CD14-positive monocyte (primary cell): ENCODE data around the gene ZNF804B. TPM values are rescaled to one million over a fixed set of nuclear protein-coding genes. Genes with fewer than 3 reads are reported as not detected.

Source experiments
- DNase-seq, 3 donors: peaks; one replicate each; pipeline ENCODE4 v3.0.0-alpha.2; 2011 to 2022
- H2AFZ ChIP-seq: 2 replicates; pipeline ENCODE4 v1.6.0; 2012; ENCODE audit warnings: mild to moderate bottlenecking, low read depth, low read length, inconsistent platforms; ENCODE audit not compliant: insufficient read depth, poor library complexity, severe bottlenecking
- H3K27ac ChIP-seq, 2 donors: 1 replicate in 1 of 2; 2 replicates in 1 of 2; pipeline ENCODE4 v1.5.1; 2012 to 2013; ENCODE audit warnings: low read length in 2 of 2, control low read depth in 1 of 2, inconsistent platforms in 1 of 2, low read depth in 1 of 2, mild to moderate bottlenecking in 1 of 2
- H3K27me3 ChIP-seq, 2 donors: one replicate each; pipeline versions ENCODE4 v1.6.0 to v1.6.1; 2011 to 2013; ENCODE audit warnings: low read length in 2 of 2; ENCODE audit not compliant: control insufficient read depth in 2 of 2, insufficient read depth in 2 of 2
- H3K36me3 ChIP-seq, 2 donors: replicated peaks in 1 of 2; 1 replicate in 1 of 2; 2 replicates in 1 of 2; pipeline versions ENCODE4 v1.5.1 to v1.6.1; 2012 to 2013; ENCODE audit warnings: low read length in 2 of 2, control low read depth in 1 of 2, inconsistent platforms in 1 of 2, mild to moderate bottlenecking in 1 of 2; ENCODE audit not compliant: insufficient read depth in 2 of 2, control insufficient read depth in 1 of 2
- H3K4me1 ChIP-seq, 2 donors: 1 replicate in 1 of 2; 2 replicates in 1 of 2; pipeline versions ENCODE4 v1.5.1 to v1.6.1; 2012 to 2013; ENCODE audit warnings: low read length in 2 of 2, control low read depth in 1 of 2, inconsistent platforms in 1 of 2, mild to moderate bottlenecking in 1 of 2, moderate library complexity in 1 of 2; ENCODE audit not compliant: insufficient read depth in 2 of 2, control insufficient read depth in 1 of 2
- H3K4me2 ChIP-seq: replicated peaks from 2 replicates; pipeline ENCODE3; 2012; ENCODE audit warnings: low read length, moderate library complexity, mild to moderate bottlenecking; ENCODE audit not compliant: poor library complexity, severe bottlenecking; ENCODE audit errors: extremely low read depth
- H3K4me3 ChIP-seq, 3 experiments: fragments of 200-600 bp in 1 of 3; sonication (generic) in 1 of 3; replicated peaks in 1 of 3; 1 replicate in 2 of 3; 2 replicates in 1 of 3; pipeline ENCODE4 v1.5.1; 2011 to 2013; ENCODE audit warnings: low read length in 3 of 3, mild to moderate bottlenecking in 3 of 3, control low read depth in 2 of 3, low read depth in 2 of 3, inconsistent platforms in 1 of 3, moderate library complexity in 1 of 3
- H3K79me2 ChIP-seq: 2 replicates; pipeline ENCODE4 v1.6.0; 2012; ENCODE audit warnings: mild to moderate bottlenecking, control low read depth, inconsistent platforms, low read length, moderate library complexity; ENCODE audit not compliant: insufficient read depth
- H3K9ac ChIP-seq: 2 replicates; pipeline ENCODE4 v1.6.0; 2017; ENCODE audit warnings: low read length, mild to moderate bottlenecking; ENCODE audit not compliant: insufficient read depth, poor library complexity, severe bottlenecking
- H3K9me3 ChIP-seq, 2 donors: replicated peaks in 1 of 2; 1 replicate in 1 of 2; 2 replicates in 1 of 2; pipeline versions ENCODE4 v1.5.1 to v1.6.1; 2012 to 2013; ENCODE audit warnings: low read length in 2 of 2, control low read depth in 1 of 2; ENCODE audit not compliant: control insufficient read depth in 1 of 2, insufficient read depth in 1 of 2
- H4K20me1 ChIP-seq: 2 replicates; pipeline ENCODE4 v1.6.0; 2012; ENCODE audit warnings: mild to moderate bottlenecking, low read length, control low read depth, moderate library complexity; ENCODE audit not compliant: insufficient read depth
- H3K27ac Mint-ChIP-seq, 7 donors: one replicate each; pipeline ENCODE4 v1.8.0; 2020; ENCODE audit warnings: mild to moderate bottlenecking in 7 of 7, mixed read lengths in 7 of 7, moderate library complexity in 6 of 7, inconsistent platforms in 2 of 7
- H3K27me3 Mint-ChIP-seq, 3 donors: one replicate each; pipeline ENCODE4 v1.8.0; 2021 to 2022; ENCODE audit warnings: low read depth in 3 of 3, mild to moderate bottlenecking in 3 of 3, mixed read lengths in 3 of 3, moderate library complexity in 3 of 3, inconsistent platforms in 1 of 3
- H3K36me3 Mint-ChIP-seq, 2 donors: one replicate each; pipeline ENCODE4 v1.8.0; 2020; ENCODE audit warnings: mixed read lengths in 2 of 2, inconsistent platforms in 1 of 2, mild to moderate bottlenecking in 1 of 2
- H3K4me1 Mint-ChIP-seq: one replicate; pipeline ENCODE4 v1.8.0; 2020; ENCODE audit warnings: mild to moderate bottlenecking, mixed read lengths
- H3K4me3 Mint-ChIP-seq, 2 donors: one replicate each; pipeline ENCODE4 v1.8.0; 2020; ENCODE audit warnings: mild to moderate bottlenecking in 2 of 2, mixed read lengths in 2 of 2, moderate library complexity in 1 of 2
- H3K9me3 Mint-ChIP-seq, 7 donors: one replicate each; pipeline ENCODE4 v1.8.0; 2020 to 2022; ENCODE audit warnings: mixed read lengths in 7 of 7, mild to moderate bottlenecking in 6 of 7, moderate library complexity in 6 of 7, inconsistent platforms in 2 of 7
- intact Hi-C, 2 donors: fragments of 100-400 bp; cut with micrococcal nuclease; formaldehyde crosslinking; loops; one replicate each; pipeline versions ENCODE4 v1.15.0 to v1.15.1; 2023
- polyA plus RNA-seq, 3 donors: library from polyadenylated mRNA; depleted of rRNA in 1 of 3; unstranded in 2 of 3; stranded (reverse) in 1 of 3; fragments of 300-500 nt in 2 of 3; fragments of >200 nt in 1 of 3; fragmentation: Illumina TruSeq in 2 of 3; gene quantifications; 1 replicate in 2 of 3; 2 replicates in 1 of 3; pipeline ENCODE4 v1.2.3, GENCODE V29; 2012 to 2021
- TF ChIP-seq, protein P1 (sequence below): fragments of 200-600 bp; IDR thresholded peaks from one replicate; pipeline ENCODE4 v1.8.0; 2022; ENCODE audit warnings: antibody characterized with exemption, mild to moderate bottlenecking

The ZNF804B gene
- polyA plus RNA-seq, 3 donors: not detected

DNA sequence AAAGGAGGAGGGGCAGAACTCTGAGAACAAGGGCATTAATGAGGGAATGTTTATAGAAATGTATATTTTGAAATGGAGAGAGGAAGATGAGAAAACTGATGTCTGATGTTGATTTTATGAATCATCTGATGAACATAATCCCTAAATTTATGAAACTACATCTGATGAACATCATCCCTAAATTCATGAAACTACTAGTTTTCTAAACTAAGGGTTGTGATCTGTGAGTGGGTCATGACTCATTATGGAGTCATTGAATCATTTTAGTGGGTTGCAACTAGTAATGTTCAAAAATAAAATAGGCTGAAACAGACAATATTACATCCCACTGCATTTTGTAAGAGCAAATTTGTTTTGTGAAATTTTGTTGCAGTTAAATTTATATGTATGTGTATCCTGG lies 478.7 kb downstream of the ZNF804B start:
- no peaks in the 10 kb centered on the region for H3K36me3 ChIP-seq
- no peak overlapping the region for H3K27ac ChIP-seq
- no peak overlapping the region for H3K27ac Mint-ChIP-seq

GRCh38 chr7:89246196-89246595 lies 486.7 kb downstream of the ZNF804B start:
- H3K4me1 ChIP-seq: no peaks in the 10 kb centered on the region
- Mint-ChIP-seq H3K27ac (no peak overlapping the region), H3K36me3 (no peaks in the 10 kb centered on the region), H3K27me3 (no peaks in the 10 kb centered on the region), H3K4me1 (no peaks in the 10 kb centered on the region), H3K4me3 (no peak overlapping the region), H3K9me3 (peaks cover 0 to 8% (median 3%) of the 10 kb centered on the region in 7 donors)
- H3K27me3 ChIP-seq: no peaks in the 10 kb centered on the region
- H3K36me3 ChIP-seq: no peaks in the 10 kb centered on the region
- no peak overlapping the region for H3K9ac ChIP-seq
- TF ChIP-seq, protein P1, sequence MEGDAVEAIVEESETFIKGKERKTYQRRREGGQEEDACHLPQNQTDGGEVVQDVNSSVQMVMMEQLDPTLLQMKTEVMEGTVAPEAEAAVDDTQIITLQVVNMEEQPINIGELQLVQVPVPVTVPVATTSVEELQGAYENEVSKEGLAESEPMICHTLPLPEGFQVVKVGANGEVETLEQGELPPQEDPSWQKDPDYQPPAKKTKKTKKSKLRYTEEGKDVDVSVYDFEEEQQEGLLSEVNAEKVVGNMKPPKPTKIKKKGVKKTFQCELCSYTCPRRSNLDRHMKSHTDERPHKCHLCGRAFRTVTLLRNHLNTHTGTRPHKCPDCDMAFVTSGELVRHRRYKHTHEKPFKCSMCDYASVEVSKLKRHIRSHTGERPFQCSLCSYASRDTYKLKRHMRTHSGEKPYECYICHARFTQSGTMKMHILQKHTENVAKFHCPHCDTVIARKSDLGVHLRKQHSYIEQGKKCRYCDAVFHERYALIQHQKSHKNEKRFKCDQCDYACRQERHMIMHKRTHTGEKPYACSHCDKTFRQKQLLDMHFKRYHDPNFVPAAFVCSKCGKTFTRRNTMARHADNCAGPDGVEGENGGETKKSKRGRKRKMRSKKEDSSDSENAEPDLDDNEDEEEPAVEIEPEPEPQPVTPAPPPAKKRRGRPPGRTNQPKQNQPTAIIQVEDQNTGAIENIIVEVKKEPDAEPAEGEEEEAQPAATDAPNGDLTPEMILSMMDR: no peak
- H3K4me2 ChIP-seq: no peak overlapping the region
- no peak overlapping the region for H3K4me3 ChIP-seq
- no peaks in the 10 kb centered on the region for H4K20me1 ChIP-seq
- H2AFZ ChIP-seq: no peak overlapping the region
- DNase-seq: no peak
- no peak overlapping the region for H3K27ac ChIP-seq
- intact Hi-C loops: no loop called here
- no peaks in the 10 kb centered on the region for H3K79me2 ChIP-seq
- peaks cover 13 to 14% of the 10 kb centered on the region in 2 donors for H3K9me3 ChIP-seq

More for the DNA sequence above, 478.7 kb downstream of the ZNF804B start:
- Histone ChIP-seq H3K4me2 (no peak overlapping the region), H4K20me1 (no peaks in the 10 kb centered on the region), H3K4me1 (no peaks in the 10 kb centered on the region), H3K27me3 (no peaks in the 10 kb centered on the region), H3K4me3 (no peak overlapping the region), H2AFZ (no peak overlapping the region), H3K9ac (no peak overlapping the region), H3K79me2 (no peaks in the 10 kb centered on the region), H3K9me3 (peaks cover 0 to 6% of the 10 kb centered on the region in 2 donors)
- Mint-ChIP-seq H3K9me3 (peaks cover 0 to 9% (median 0%) of the 10 kb centered on the region in 7 donors), H3K4me1 (no peaks in the 10 kb centered on the region), H3K27me3 (no peaks in the 10 kb centered on the region), H3K4me3 (no peak overlapping the region), H3K36me3 (no peaks in the 10 kb centered on the region)
- TF ChIP-seq, protein P1: no peak
- no peak for DNase-seq
- intact Hi-C loops: no loop called here
